VCaP (cell line): ENCODE measurements around the gene HTR1B.

Experiments used
- H3K27ac ChIP-seq: fragments of 450-650 bp; 2 replicates; pipeline ENCODE4 v1.5.1; 2017
- TF ChIP-seq, protein P1 (sequence below): fragments of 450-650 bp; conservative IDR thresholded peaks from 2 replicates; pipeline ENCODE4 v1.5.1; 2017; ENCODE audit warnings: mild to moderate bottlenecking, moderate library complexity

Gene HTR1B

DNA sequence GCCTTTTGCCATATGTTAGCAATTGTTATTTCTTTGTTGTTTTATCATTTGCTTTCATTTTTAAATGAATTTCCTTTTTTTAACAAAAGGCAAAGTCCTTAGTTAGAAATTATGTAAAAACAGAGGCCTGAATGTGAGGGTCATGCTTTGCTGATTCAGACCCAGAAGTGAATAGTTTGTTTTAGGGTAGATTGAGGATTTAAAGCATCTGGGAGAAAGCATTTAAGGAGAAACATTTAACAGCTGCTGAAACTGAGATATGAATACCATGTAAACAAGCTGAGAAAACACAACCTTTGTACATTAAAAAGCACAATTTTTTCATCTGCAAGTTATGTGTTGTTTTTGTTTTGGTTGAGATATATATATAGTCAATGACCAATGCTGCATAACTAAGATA, 8.0 kb downstream of the HTR1B start:
- H3K27ac ChIP-seq, result no peak overlapping the region
- TF ChIP-seq, protein P1, sequence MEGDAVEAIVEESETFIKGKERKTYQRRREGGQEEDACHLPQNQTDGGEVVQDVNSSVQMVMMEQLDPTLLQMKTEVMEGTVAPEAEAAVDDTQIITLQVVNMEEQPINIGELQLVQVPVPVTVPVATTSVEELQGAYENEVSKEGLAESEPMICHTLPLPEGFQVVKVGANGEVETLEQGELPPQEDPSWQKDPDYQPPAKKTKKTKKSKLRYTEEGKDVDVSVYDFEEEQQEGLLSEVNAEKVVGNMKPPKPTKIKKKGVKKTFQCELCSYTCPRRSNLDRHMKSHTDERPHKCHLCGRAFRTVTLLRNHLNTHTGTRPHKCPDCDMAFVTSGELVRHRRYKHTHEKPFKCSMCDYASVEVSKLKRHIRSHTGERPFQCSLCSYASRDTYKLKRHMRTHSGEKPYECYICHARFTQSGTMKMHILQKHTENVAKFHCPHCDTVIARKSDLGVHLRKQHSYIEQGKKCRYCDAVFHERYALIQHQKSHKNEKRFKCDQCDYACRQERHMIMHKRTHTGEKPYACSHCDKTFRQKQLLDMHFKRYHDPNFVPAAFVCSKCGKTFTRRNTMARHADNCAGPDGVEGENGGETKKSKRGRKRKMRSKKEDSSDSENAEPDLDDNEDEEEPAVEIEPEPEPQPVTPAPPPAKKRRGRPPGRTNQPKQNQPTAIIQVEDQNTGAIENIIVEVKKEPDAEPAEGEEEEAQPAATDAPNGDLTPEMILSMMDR, result no peak

DNA sequence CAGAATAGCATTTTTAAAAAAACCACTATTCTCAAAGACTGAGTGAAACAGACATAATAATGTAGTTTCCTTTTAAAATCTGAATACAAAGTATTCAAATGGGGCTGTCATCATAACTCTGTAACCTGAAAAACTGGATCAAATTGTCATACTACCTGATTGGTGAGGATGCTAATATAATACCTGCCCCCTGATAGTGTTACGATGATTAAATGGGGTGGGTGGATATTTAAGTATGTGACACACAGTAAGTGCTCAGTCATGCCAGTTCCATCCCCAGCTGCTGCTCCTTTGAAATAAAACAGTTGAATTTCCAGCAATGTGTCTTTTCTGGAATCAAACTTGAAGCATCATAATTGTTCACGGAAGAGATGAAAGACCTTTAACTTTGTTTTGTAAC, 8.9 kb downstream of the HTR1B start:
- TF ChIP-seq, protein P1, result no peak
- H3K27ac ChIP-seq, result no peak overlapping the region

DNA sequence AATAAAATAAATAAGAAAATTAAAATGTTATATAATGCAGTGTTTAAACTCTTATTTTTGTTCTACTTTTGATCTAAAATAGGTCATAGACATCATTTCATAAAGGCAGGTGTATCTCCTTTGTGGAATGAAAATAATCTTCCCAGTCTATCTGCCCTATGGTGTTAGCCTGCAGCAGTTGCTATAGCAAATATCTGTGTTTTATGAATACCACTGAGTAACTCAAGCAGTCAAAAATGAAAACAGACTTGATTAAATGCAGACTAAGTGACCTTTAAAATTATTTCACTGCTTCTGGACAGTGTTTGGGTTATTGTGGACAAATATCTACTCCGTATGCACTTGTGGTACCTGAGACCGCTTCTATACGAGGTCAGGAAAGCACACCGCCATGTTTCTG, 11.8 kb downstream of the HTR1B start:
- TF ChIP-seq, protein P1, result no peak
- H3K27ac ChIP-seq, result no peak overlapping the region

DNA sequence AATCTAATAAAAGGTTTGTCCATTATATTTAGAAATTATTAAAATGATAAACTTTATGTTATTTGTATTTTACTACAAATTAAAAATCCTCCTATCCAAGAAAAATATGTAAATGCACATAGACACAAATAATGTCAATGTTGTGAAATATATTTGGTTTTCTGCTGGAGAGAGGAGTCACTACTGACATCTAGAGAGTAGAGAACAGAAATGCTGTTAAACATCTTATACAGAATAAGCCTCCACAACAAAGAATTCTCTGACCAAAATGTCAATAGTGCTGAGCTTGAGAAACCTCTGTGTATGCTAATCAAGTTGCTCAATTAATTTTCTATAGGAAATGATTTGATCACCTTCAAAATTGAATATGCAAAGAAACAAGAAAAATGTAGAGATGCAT, 12.4 kb downstream of the HTR1B start:
- TF ChIP-seq, protein P1, result peak; percentile 25; the same call in 1 of the 2 replicates
- H3K27ac ChIP-seq, result no peak overlapping the region

DNA sequence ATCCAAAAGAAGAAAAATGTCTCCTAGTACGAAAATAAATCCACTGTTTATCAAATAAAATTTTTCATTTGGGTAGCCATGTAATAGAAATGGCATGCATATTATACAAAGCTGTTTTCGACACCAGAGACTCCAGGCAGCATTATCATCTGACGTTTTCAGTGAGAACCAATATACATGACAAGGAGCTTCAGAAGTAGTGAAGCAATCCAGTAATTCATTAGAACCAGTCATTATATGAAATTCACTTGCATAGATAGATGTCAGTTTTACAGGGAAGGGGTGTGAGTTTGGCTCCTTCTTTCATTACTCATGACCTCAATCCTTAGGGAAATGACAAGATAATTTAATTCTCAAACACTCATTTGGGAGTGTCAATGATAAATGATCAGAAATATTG, 14.7 kb downstream of the HTR1B start:
- no peak overlapping the region for H3K27ac ChIP-seq
- TF ChIP-seq, protein P1, result no peak

DNA sequence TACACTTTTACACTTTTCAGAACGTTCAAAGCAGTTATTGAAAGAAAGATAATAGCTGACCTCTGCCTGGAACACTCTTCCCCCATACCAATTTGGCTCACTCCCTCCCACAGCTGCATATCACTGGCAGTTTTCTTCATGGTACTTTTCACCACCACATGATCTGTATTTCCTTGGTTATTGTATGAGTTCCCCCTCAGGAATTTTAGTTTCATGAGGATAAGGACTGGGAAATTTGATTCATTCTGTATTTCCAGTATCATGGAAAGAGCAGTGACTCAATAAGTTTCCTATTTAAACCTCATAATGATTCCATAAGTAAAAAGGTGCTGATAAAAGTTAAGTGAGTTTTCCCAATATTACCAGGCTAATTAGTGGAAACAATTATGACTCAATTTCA, 16.0 kb downstream of the HTR1B start:
- TF ChIP-seq, protein P1, result no peak
- no peak overlapping the region for H3K27ac ChIP-seq

DNA sequence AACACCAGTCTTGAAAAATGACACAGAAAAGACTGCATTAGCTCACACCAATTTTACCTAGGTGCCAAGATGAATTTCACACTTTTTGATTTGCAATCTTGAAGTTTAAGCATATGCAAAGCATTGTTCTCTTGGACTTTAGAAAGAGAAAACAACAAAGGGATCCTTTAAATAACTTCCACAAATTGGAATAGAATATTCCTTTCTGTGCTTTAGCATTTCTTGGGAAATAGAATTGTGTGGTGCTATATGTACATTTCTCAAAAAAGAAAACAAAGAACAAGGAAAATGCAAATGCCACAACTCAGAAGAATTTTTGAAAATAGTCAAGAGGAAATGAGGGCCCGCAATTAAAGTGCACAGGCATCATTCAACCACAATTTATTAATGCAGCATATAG, 17.0 kb downstream of the HTR1B start:
- no peak overlapping the region for H3K27ac ChIP-seq
- TF ChIP-seq, protein P1, result no peak

DNA sequence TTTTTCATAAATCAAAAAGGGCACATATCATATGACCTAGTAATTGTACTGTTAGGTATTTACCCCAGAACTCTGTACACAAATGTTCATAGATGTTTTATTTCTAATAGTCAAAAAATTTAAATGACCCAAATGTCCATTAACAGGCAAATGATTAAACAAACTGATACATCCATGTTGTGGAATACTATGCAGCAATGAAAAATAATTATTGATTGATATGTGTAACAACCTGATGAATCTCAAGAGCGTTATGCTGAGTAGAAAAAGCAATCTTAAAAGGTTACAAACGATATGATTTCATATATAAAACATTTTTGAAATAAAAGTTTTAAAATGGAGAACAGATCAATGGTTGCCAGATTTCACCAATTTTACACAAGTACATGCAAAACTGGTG, 18.1 kb downstream of the HTR1B start:
- TF ChIP-seq, protein P1, result no peak
- no peak overlapping the region for H3K27ac ChIP-seq
